ENCODE measurements around the gene TDRD9.

The TDRD9 gene

DNA sequence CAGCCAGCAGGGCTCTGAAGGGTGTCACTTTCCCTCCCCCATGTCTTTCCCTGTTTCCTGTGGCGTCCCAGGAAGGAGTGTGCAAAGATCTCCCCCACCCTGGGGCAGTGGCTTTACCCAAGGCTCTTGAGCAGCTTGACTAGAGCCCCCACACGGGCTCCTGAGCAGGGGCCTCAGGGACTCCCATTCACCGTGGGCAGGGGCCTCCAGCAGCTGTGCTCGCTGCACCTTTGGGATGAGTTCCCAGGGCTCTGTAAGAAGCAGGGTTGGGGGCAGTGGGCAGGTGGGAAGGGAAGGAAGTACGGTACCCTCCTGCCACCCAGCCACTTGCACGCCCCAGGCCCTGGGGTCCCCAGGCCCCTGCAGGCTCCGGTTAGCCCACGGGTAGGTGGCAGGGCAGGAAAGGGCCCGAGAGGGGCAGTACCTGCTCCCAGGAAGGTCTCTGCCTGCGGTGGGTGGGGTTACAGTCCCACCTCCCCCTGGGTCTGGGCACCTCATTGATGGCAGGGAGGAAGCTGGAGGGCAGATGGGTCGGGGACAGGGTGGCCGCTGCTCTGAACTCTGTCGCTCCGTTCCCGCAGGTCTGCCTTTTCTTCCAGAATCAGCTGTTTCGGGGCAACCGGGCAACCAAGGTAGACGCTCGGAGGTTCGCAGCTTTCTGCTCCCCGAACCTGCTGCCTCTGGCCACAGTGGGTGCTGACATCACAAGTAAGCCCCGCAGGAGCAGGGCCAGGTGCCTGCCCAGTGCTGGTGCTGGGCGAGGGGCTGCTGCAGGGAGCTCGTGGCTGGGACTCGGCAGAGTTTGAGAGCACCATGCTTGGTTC, 170.2 kb downstream of the TDRD9 start:
- in situ Hi-C loops (cut with HindIII; ENCODE audit: low sequenced_read_pairs), result no loop called here
- TF ChIP-seq, protein P1, sequence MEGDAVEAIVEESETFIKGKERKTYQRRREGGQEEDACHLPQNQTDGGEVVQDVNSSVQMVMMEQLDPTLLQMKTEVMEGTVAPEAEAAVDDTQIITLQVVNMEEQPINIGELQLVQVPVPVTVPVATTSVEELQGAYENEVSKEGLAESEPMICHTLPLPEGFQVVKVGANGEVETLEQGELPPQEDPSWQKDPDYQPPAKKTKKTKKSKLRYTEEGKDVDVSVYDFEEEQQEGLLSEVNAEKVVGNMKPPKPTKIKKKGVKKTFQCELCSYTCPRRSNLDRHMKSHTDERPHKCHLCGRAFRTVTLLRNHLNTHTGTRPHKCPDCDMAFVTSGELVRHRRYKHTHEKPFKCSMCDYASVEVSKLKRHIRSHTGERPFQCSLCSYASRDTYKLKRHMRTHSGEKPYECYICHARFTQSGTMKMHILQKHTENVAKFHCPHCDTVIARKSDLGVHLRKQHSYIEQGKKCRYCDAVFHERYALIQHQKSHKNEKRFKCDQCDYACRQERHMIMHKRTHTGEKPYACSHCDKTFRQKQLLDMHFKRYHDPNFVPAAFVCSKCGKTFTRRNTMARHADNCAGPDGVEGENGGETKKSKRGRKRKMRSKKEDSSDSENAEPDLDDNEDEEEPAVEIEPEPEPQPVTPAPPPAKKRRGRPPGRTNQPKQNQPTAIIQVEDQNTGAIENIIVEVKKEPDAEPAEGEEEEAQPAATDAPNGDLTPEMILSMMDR (IDR thresholded peaks at IDR 0.05; ENCODE audit: low read depth, low read length), result no peak
- H3K4me3 ChIP-seq (ENCODE audit: low read depth, low read length), result no peak overlapping the region
- no peak for DNase-seq (ENCODE audit: low read depth, low spot score)

DNA sequence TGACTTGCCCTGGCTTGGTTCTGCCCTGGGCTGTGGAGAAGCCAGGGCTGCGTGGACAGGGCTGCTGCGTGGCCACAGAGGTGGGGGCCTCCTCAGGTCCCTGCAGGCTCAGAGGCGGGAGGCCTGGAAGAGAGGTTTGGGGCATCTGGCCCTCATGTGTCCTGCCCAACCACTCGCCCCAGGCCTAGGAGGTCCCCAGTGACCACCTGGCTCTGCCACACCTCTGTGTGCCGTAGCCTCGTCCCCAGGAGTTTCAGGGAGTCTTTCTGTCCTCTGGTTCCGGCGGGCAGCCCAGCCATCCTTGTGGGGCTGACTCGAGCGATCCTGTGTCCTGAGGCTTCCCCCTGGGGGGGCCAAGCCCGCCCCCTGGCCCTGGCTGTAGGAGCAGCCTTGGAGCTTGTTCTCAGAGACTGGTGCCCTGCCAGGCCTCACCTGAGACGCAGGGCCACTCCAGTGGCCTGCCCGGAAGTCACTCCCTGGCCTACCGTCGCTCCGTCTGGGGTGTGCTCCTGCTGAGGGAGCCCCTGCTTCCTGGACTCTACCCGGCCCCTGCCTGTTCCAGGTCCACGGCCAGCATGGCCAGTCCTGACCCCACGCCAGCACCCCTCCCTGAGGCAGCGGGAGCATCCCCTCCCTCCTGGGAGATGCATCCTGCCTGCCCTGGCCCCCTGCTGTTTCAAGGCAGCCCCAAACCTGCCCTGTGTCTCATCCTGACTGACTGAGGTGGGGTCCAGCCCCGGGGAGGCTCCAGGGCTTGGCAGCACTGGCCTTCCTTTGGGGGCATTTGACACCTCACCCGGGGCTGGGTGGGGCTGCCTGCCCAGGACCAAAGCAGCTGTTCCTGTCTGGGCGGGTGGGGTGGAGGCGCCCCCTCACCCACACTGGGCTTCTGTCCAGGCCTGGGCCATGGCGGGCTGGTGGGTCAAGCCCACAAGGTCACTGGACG, 171.1 kb downstream of the TDRD9 start:
- DNase-seq (ENCODE audit: low read depth, low spot score), result no peak
- H3K4me3 ChIP-seq (ENCODE audit: low read depth, low read length), result no peak overlapping the region
- in situ Hi-C loops (cut with HindIII; ENCODE audit: low sequenced_read_pairs), result no loop called here
- TF ChIP-seq, protein P1 (IDR thresholded peaks at IDR 0.05; ENCODE audit: low read depth, low read length), result no peak

- DNase-seq (ENCODE audit: low read depth, low spot score), result no peak
- no peak overlapping the region for H3K4me3 ChIP-seq (ENCODE audit: low read depth, low read length)
- in situ Hi-C loops (cut with HindIII; ENCODE audit: low sequenced_read_pairs), result no loop called here
- TF ChIP-seq, protein P1 (IDR thresholded peaks at IDR 0.05; ENCODE audit: low read depth, low read length), result no peak
Measured at GRCh38 chr14:104100171-104101085, 172.2 kb downstream of the TDRD9 start.

DNA sequence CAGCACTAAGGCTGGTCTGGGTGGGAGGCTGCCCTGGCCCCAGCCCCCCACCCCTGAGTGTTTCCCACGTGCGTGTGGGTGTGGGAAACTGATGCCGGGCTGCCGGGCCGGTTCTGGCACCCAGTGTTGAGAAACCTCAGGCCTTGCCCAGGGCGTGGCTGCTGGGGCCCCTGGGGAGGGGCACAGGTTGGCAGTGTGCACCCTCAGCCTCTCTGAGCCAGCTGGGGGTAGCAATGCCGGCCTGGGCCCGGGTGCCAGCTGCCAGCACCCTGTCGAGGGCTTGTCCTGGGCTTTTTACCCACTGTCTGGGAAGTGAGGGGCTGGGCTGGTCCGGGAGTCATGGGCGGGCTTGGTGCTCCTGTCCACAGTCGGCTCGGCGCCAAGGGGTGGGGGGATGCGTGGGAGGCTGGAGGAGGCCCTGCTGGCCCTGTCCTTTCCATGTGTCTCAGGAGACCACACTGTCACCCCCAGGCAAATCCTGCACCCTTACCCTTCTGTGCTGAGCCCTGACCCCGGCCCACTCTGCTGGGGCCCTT, 172.9 kb downstream of the TDRD9 start:
- TF ChIP-seq, protein P1 (IDR thresholded peaks at IDR 0.05; ENCODE audit: low read depth, low read length), result no peak
- H3K4me3 ChIP-seq (ENCODE audit: low read depth, low read length), result no peak overlapping the region
- no peak for DNase-seq (ENCODE audit: low read depth, low spot score)
- in situ Hi-C loops (cut with HindIII; ENCODE audit: low sequenced_read_pairs), result no loop called here

- DNase-seq (ENCODE audit: low read depth, low spot score), result no peak
- in situ Hi-C loops (cut with HindIII; ENCODE audit: low sequenced_read_pairs), result no loop called here
- H3K4me3 ChIP-seq (ENCODE audit: low read depth, low read length), result no peak overlapping the region
- TF ChIP-seq, protein P1 (IDR thresholded peaks at IDR 0.05; ENCODE audit: low read depth, low read length), result no peak
Measured at GRCh38 chr14:104101651-104102281, 173.5 kb downstream of the TDRD9 start.
